DND-41 (cell line): ENCODE data around the gene DLK2.
A peak's percentile ranks its signal among the peaks of the same experiment; 100 is the strongest.

Experiments
- ATAC-seq: fragments of 200-7000 bp; cut with Tn5 transposase; 3 replicates; pipeline ENCODE4 v1.9.1; 2021; ENCODE audit warnings: low read depth; ENCODE audit not compliant: insufficient read depth
- DNase-seq: peaks from one replicate; pipeline ENCODE4 v3.0.0-alpha.2; 2020
- H2AFZ ChIP-seq: 2 replicates; pipeline ENCODE4 v1.6.0; 2012; ENCODE audit warnings: low read depth, low read length
- H3K27ac ChIP-seq: 2 replicates; pipeline ENCODE4 v1.5.1; 2012; ENCODE audit warnings: low read length, inconsistent platforms
- H3K27me3 ChIP-seq: fragments of 200-600 bp; sonication (generic); 2 replicates; pipeline ENCODE4 v1.6.0; 2012; ENCODE audit warnings: low read length, mild to moderate bottlenecking, inconsistent platforms; ENCODE audit not compliant: insufficient read depth, poor library complexity
- H3K36me3 ChIP-seq: 2 replicates; pipeline ENCODE4 v1.5.1; 2012; ENCODE audit warnings: low read length, inconsistent platforms; ENCODE audit not compliant: insufficient read depth
- H3K4me1 ChIP-seq: 2 replicates; pipeline ENCODE4 v1.5.1; 2012; ENCODE audit warnings: mild to moderate bottlenecking, low read length; ENCODE audit not compliant: insufficient read depth
- H3K4me2 ChIP-seq: 2 replicates; pipeline ENCODE4 v1.6.0; 2012; ENCODE audit warnings: mild to moderate bottlenecking, moderate library complexity, low read length, inconsistent platforms; ENCODE audit not compliant: insufficient read depth
- H3K4me3 ChIP-seq, 2 experiments: fragments of 200-600 bp in 1 of 2; shearing (Covaris generic) in 1 of 2; 2 replicates each; pipeline ENCODE4 v1.5.1; 2012 to 2016; ENCODE audit warnings: inconsistent platforms in 2 of 2, low read length in 2 of 2, mild to moderate bottlenecking in 2 of 2, low read depth in 1 of 2, moderate library complexity in 1 of 2
- H3K79me2 ChIP-seq: 2 replicates; pipeline ENCODE4 v1.6.0; 2012; ENCODE audit warnings: low read length, inconsistent platforms; ENCODE audit not compliant: insufficient read depth
- H3K9ac ChIP-seq: 2 replicates; pipeline ENCODE4 v1.6.0; 2012; ENCODE audit warnings: low read depth, mild to moderate bottlenecking, inconsistent platforms, low read length, moderate library complexity
- H3K9me3 ChIP-seq: 2 replicates; pipeline ENCODE4 v1.5.1; 2012; ENCODE audit warnings: low read length, moderate library complexity, mild to moderate bottlenecking, inconsistent platforms; ENCODE audit not compliant: insufficient read depth, severe bottlenecking
- H4K20me1 ChIP-seq: 2 replicates; pipeline ENCODE4 v1.6.0; 2012; ENCODE audit warnings: low read length; ENCODE audit not compliant: insufficient read depth
- CTCF ChIP-seq: IDR thresholded peaks from 2 replicates; pipeline ENCODE4 v1.5.1; 2012; ENCODE audit warnings: borderline replicate concordance, low read length, moderate library complexity, mild to moderate bottlenecking; ENCODE audit not compliant: poor library complexity, severe bottlenecking; ENCODE audit errors: extremely low read depth
- EZH2 ChIP-seq: IDR thresholded peaks from 3 replicates; pipeline ENCODE4 v1.6.1; 2012; ENCODE audit warnings: borderline replicate concordance, low read depth, mild to moderate bottlenecking, moderate library complexity, low read length, inconsistent platforms; ENCODE audit not compliant: severe bottlenecking

Gene DLK2

GRCh38 chr6:43455531-43456428 is at the start of gene DLK2:
DLK2 (minus strand) TSS chr6:43455548; CDS start chr6:43454825, 723 bp downstream.
- ATAC-seq (peak; percentile 30; the same call in 1 of the 3 replicates), DNase-seq (no peak)
- peaks cover 14% of the 10 kb centered on the region for H3K36me3 ChIP-seq
- H2AFZ ChIP-seq, result no peak within 1 kb of the TSS
- no peak within 1 kb of the TSS for H3K4me3 ChIP-seq
- TF ChIP-seq CTCF (no peak), EZH2 (no peak)
- H3K27ac ChIP-seq, result no peak within 1 kb of the TSS
- H4K20me1 ChIP-seq, result no peaks in the 10 kb centered on the region; the same call in 1 of the 2 replicates
- H3K79me2 ChIP-seq, result no peaks in the 10 kb centered on the region
- H3K4me2 ChIP-seq, result no peak within 1 kb of the TSS
- H3K9me3 ChIP-seq, result no peaks in the 10 kb centered on the region
- peaks cover 3% of the 10 kb centered on the region for H3K27me3 ChIP-seq
- no peaks in the 10 kb centered on the region for H3K4me1 ChIP-seq
- H3K9ac ChIP-seq, result no peak within 1 kb of the TSS

GRCh38 chr6:43503443-43503842 is 48.1 kb upstream of the DLK2 start:
- Histone ChIP-seq H3K4me3 (no peak overlapping the region), H3K36me3 (peaks cover 73% of the 10 kb centered on the region), H4K20me1 (0 out of 2 replicates have a peak, but pooled peaks cover 4% of the 10 kb centered on the region), H3K4me2 (no peak overlapping the region), H3K9me3 (no peaks in the 10 kb centered on the region), H3K27ac (no peak overlapping the region), H3K4me1 (no peaks in the 10 kb centered on the region), H3K79me2 (no peaks in the 10 kb centered on the region), H2AFZ (no peak overlapping the region), H3K9ac (no peak overlapping the region), H3K27me3 (no peaks in the 10 kb centered on the region)
- DNase-seq (no peak), ATAC-seq (no peak)
- no peak for TF ChIP-seq CTCF
- TF ChIP-seq EZH2, result no peak

- Histone ChIP-seq H3K36me3 (peaks cover 80% of the 10 kb centered on the region), H3K4me1 (no peaks in the 10 kb centered on the region), H2AFZ (no peak overlapping the region), H3K27ac (no peak overlapping the region), H3K4me3 (no peak overlapping the region), H3K4me2 (no peak overlapping the region), H3K9me3 (no peaks in the 10 kb centered on the region), H3K9ac (no peak overlapping the region), H3K27me3 (no peaks in the 10 kb centered on the region), H4K20me1 (0 out of 2 replicates have a peak, but pooled peaks cover 4% of the 10 kb centered on the region), H3K79me2 (no peaks in the 10 kb centered on the region)
- TF ChIP-seq CTCF (no peak), EZH2 (no peak)
- ATAC-seq, result no peak
- DNase-seq, result no peak
Measured at GRCh38 chr6:43502666-43503065, 47.3 kb upstream of the DLK2 start.
